Measurements from ENCODE around the gene DAB2. TPM values are rescaled to one million over a fixed set of nuclear protein-coding genes. Genes with fewer than 3 reads are reported as not detected.

The DAB2 gene
- total RNA-seq, 2 experiments from 2014 or later = 0.16 TPM; not detected in 1

DNA sequence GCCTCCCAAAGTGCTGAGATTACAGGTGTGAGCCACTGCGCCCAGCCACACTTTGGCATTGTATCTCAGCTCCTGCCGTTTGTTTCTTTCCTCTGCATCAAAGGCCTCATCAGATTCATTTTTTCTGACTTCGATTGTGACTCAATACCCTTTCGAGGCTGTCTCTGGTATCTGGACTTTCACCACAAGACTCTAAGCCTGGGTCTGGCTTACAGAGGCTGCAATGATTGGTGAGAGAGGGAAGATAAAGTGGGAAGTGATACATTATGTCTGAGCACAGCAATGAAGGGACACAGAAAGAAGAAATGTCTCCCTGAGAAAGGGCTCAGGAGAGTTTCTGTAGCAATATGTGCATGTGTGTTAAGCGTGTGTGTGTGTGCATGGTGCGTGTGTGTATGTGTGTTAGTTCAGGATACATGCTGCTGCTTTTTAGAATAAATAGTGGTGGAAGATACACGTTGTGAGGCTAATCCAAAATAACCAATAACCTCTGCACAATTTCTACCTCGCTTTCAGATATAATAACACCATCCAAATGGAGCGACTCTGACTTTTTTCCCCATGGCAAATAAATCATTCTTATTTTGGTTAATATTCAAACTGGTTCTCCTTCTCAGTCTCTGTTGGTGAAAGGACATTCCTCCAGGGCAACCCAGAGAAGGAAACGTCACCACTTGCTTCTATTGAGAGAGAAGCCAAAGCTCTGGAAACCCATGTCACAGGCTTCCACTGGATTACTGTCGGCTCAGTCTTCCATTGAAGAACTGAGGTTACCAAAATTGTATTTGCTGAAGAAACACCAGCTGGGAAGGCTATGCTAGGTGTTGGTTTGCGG lies 8.1 kb upstream of the DAB2 start:
- POLR2A ChIA-PET = no interaction called here
- TF ChIP-seq, protein P1, sequence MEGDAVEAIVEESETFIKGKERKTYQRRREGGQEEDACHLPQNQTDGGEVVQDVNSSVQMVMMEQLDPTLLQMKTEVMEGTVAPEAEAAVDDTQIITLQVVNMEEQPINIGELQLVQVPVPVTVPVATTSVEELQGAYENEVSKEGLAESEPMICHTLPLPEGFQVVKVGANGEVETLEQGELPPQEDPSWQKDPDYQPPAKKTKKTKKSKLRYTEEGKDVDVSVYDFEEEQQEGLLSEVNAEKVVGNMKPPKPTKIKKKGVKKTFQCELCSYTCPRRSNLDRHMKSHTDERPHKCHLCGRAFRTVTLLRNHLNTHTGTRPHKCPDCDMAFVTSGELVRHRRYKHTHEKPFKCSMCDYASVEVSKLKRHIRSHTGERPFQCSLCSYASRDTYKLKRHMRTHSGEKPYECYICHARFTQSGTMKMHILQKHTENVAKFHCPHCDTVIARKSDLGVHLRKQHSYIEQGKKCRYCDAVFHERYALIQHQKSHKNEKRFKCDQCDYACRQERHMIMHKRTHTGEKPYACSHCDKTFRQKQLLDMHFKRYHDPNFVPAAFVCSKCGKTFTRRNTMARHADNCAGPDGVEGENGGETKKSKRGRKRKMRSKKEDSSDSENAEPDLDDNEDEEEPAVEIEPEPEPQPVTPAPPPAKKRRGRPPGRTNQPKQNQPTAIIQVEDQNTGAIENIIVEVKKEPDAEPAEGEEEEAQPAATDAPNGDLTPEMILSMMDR (IDR thresholded peaks at IDR 0.05) = no peak
- Mint-ChIP-seq H3K36me3 (ENCODE audit: low read depth) (no peaks in the 10 kb centered on the region), H3K27me3 (peaks cover 3% of the 10 kb centered on the region), H3K4me3 (no peak overlapping the region), H3K9me3 (no peaks in the 10 kb centered on the region), H3K27ac (no peak overlapping the region), H3K4me1 (ENCODE audit: low read depth) (peaks cover 2% of the 10 kb centered on the region)
- DNase-seq (no peak), ATAC-seq (no peak)
- intact Hi-C loops (cut with micrococcal nuclease) = no loop called here
- CTCF ChIA-PET = interaction anchor here (1.1 kb wide), 1 partner anchor 8 kb away, joined by 6 read pairs; the partner anchor contains the start of gene DAB2

DNA sequence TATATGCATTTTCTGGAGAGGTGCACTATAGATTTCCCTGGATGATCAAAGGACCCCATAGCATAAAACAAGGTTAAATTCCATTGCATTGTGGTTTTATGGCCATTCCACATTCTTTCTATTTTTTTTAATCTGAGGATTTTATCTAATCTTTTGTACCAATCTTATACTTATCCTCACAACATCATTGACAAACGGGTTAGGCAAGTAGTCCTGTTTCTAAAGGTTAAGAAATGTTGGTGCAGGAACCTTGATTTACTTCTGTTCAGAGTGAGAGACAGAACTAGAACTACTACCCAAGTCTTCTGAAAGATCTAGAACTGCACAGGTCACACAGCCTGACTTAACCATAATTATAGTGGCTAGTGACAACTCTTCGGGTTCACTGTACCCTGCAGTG lies 5.7 kb upstream of the DAB2 start:
- ATAC-seq (no peak), DNase-seq (no peak)
- POLR2A ChIA-PET = no interaction called here
- Mint-ChIP-seq H3K4me1 (ENCODE audit: low read depth) (no peaks in the 10 kb centered on the region), H3K9me3 (no peaks in the 10 kb centered on the region), H3K4me3 (no peak overlapping the region), H3K27ac (no peak overlapping the region), H3K27me3 (peaks cover 18% of the 10 kb centered on the region), H3K36me3 (ENCODE audit: low read depth) (no peaks in the 10 kb centered on the region)
- TF ChIP-seq, protein P1 (IDR thresholded peaks at IDR 0.05) = no peak
- CTCF ChIA-PET = no interaction called here
- intact Hi-C loops (cut with micrococcal nuclease) = no loop called here

DNA sequence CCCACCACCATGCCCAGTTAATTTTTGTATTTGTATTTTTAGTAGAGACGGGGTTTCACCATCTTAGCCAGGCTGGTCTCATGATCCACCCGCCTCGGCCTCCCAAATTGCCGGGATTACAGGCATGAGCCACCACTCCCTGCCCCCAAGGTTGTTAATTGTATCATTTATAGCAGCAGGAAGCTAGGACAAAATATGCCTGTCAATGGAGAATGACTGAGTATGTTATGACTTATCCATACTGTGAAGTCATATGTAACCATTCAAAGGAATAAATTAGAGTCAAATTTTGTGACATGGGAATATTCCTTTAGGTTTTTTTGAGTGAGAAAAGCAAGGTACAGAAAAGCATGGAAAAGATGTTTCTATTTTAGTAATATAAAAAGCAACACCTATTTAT lies 3.9 kb upstream of the DAB2 start:
- ATAC-seq = no peak
- Mint-ChIP-seq H3K27me3 (peaks cover 28% of the 10 kb centered on the region), H3K9me3 (no peaks in the 10 kb centered on the region), H3K4me1 (ENCODE audit: low read depth) (no peaks in the 10 kb centered on the region), H3K4me3 (no peak overlapping the region), H3K36me3 (ENCODE audit: low read depth) (no peaks in the 10 kb centered on the region), H3K27ac (no peak overlapping the region)
- CTCF ChIA-PET = no interaction called here
- intact Hi-C loops (cut with micrococcal nuclease) = no loop called here
- TF ChIP-seq, protein P1 (IDR thresholded peaks at IDR 0.05) = no peak
- DNase-seq = no peak
- POLR2A ChIA-PET = no interaction called here

DNA sequence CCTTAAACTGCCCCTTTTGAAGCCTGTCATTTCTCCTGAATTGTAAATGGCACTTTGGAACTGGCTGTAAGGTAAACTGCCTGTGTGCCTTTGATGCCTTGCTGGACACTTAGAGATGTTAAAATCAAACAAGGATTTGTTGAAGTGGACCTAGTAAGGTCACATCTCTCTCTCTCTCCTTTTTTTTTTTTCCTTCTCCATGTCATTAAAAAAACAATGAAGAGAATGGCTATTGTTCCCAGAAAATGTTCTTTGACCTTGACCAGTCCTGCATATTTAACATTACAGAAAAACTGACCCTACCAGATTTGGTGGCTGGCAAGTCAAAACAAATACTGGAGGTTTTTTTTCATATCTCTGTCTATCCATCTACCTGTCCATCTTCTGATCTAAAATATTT lies 2.9 kb upstream of the DAB2 start:
- ChIA-PET CTCF (no interaction called here), POLR2A (no interaction called here)
- intact Hi-C loops (cut with micrococcal nuclease) = no loop called here
- Mint-ChIP-seq H3K9me3 (no peaks in the 10 kb centered on the region), H3K4me1 (ENCODE audit: low read depth) (no peaks in the 10 kb centered on the region), H3K36me3 (ENCODE audit: low read depth) (no peaks in the 10 kb centered on the region), H3K27ac (no peak overlapping the region), H3K4me3 (no peak overlapping the region), H3K27me3 (peaks cover 33% of the 10 kb centered on the region)
- no peak for ATAC-seq
- no peak for DNase-seq
- TF ChIP-seq, protein P1 (IDR thresholded peaks at IDR 0.05) = no peak

DNA sequence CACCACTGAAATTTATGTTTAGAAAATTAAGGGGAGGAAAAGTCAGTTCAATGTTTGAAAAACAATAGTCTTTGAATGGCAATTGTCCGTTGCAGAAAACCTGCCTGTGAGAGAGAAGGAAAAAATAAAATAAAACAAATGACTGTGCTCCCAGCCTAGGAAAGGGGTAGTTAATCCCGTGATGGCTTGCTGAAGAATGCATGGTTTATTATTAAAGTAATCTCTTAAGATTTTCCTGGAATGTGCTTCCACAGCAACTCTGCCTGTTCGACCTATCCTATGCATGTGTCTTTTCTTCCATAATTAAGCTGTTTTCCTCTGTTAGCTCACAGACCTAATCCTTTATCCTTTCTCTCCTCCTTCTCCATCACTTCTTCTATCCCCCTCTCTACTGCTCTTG lies 2.4 kb upstream of the DAB2 start:
- CTCF ChIA-PET = no interaction called here
- DNase-seq = no peak
- Mint-ChIP-seq H3K27ac (no peak overlapping the region), H3K4me1 (ENCODE audit: low read depth) (no peaks in the 10 kb centered on the region), H3K27me3 (peaks cover 33% of the 10 kb centered on the region), H3K36me3 (ENCODE audit: low read depth) (no peaks in the 10 kb centered on the region), H3K9me3 (no peaks in the 10 kb centered on the region), H3K4me3 (no peak overlapping the region)
- intact Hi-C loops (cut with micrococcal nuclease) = no loop called here
- TF ChIP-seq, protein P1 (IDR thresholded peaks at IDR 0.05) = no peak
- ATAC-seq = no peak
- POLR2A ChIA-PET = no interaction called here
